Measurements from ENCODE around the gene SLC39A11.
"Not testable (repeated sequence)": the region's sequence is repeated elsewhere in the genome, so short reads cannot be mapped to it uniquely, and the experiment has no call there.

SLC39A11 gene

DNA sequence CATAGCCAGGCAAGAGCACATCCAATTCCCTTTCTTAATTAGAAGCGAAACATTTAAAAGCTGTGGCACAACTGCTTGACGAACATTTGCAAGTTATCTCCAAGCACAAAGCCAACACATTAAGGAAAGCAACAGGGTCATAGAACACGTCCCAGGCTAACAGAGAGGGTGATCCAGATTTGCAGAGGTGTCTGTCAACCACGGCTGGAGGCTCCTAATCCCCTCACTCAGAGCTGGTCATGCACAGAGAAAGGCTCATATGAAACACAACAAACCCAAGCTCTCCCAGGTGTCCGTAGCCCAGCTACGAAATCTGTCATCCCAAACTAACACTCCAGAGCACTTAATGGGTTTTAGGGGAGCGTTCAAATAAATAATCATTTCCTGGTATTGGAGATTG lies 276.1 kb downstream of the SLC39A11 start:
- no peak for DNase-seq

DNA sequence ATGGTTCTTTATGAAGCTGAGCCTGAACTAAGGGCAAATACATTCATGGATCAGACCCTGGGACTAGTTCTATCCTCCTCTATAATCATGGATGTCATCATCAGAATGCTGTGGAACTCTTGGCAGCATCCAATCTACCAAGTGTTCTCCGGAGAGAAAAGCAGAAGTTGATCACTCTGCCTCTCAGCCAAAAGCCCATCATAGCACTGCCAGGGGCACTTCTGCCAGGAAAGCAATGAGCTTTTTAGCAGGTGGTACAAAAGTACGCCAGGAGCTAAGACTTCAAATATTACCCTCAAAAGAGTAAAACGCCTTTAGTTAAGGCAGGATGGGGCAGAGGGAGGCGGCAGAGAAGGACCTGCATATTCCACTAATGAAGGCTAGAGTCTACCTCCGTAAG lies 279.0 kb downstream of the SLC39A11 start:
- DNase-seq = no peak

DNA sequence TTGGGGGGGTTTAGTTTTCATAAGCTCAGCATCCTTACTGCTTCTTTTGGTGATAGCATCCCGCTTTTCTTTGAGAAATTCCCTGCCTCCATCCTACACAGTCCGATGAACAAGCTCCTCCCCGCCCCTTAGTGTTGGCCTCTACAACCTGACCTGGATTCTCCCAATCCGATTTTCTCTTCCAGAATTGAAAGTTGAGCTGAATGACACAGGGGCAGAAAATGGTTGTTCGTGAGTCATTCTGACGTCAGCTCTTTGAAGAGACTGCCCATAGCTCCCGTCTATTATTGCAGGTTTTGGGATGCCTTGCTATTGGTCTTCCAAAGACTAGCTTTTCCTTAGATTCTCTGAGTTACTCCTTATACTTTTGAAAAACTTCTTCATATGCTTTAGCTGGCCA lies 279.7 kb downstream of the SLC39A11 start:
- no peak for DNase-seq

DNA sequence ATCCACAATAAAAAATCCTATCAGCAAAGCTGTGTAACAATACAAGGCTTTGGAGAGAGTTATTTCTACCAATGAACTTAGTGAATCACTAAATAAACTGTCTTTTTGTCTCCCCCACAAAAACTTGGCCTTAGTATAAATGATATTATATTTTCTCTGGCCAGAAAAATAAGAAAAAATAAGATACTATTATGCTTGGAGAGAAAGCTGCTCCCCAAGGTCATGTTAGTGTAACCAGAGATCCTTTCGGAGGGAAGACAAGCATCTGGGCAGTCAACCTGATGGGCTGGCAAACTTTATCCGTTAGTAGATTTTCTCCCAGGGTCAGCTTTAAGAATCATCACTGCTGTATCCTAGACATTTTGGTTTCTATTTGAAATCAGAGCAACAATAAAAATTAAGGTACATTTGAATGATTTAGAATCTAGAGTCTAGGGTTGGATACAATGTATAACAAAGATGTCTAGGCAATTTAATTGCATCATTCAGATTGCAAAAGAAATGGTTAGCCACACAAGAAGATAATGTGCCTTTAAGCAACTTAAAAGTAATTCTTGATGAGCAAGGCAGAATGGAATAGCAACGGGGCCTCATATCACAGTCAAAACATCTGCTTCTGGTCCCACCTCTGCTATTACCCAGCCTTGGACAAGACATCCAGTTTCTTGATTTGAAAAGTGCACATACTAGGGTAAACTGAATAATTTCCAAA lies 280.4 kb downstream of the SLC39A11 start:
- DNase-seq = no peak

DNA sequence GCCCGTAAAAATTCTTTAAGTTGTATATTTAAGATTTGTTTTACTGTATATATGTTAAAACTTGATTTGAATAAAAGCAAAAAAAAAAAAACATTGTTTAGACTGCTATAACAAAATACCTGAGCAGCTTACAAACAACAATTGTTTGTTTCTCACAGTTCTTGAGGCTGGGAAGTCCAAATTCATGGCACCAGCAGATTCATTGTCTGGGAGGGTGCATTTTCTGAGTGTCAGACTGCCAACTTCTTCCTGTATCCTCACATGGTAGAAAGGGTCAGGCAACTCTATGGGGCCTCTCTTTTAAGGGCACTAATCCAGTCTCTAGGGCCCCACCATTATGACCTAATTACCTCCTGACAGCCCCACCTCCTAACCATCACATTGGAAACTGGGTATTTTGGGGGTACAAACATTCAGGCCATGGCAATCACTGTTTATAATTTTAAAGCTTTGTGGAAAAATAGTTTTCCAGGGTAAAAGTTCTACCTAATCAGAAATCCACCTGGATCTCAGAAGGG lies 281.4 kb downstream of the SLC39A11 start:
- no peak for DNase-seq

DNA sequence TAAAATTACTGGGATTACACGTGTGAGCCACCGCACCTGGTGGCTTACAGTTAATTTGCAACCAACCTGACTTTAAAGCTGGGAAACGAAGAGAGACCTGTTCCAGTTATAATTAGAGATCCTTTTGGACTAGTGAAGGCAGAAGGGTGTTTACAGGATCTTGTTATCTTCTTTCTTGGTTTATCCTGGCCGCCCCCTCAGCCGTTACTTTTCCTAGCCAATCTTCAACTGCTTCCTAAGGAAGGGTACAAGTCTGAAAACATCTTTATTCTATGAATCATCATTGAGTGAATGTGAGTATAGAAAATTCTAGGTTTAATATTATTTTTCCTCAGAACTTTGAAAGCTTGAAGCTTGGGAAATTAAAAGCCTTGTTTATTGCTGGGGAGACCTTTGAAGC lies 286.5 kb downstream of the SLC39A11 start:
- no peak for DNase-seq

DNA sequence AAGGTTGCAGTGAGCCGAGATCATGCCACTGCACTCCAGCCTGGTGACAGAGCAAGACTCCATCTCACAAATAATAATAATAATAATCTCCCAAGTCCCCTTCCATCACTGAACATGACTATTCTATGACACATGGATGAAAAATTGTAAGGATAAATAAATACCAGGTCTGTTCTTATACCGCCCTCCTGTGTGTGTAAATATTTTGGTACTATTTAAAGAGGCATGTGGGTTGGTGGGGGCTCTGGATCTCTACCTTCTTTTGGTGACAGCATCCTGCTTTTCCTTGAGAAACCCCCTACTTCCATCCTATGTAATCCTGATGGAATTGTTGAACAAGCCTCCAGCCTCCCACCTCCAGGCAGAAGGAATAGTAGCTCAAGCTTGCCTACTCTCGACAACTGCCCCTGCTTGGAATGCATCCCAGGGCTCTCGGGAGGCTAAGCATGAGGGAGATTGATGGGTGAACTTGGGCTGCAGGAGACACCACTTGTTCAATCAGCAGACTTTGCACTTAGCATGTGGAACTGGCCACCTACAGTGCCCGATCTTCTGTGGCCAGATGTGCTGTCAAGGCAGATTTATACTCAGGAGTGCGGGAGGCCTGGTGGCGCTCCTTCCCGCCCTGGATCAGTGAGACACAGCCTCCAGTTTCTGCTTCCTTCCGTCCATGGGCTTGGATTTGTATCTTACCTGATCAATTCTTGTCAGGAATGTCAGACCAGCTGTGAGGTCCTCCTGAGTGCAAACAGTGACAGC lies 287.4 kb downstream of the SLC39A11 start:
- no peak for DNase-seq

DNA sequence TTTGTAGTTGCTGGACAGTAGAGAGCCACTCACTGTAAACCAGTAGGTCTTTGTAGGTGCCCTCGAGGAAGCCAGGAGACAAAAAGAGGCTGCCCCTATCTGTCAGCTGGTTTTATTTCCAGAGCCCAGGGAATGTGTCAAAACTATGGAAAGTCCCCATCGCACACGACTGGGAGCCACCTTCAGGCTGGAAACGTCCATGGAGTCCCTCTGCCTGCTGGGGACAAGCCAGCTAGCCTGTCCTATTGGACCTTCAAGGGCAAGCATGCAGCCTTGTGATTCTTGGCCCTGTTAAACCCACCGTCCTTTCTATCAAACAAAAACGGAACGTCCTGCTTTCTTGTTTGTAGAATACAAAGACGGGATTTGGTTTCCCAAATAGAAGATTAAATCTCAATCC lies 289.8 kb downstream of the SLC39A11 start:
- no peak for DNase-seq

DNA sequence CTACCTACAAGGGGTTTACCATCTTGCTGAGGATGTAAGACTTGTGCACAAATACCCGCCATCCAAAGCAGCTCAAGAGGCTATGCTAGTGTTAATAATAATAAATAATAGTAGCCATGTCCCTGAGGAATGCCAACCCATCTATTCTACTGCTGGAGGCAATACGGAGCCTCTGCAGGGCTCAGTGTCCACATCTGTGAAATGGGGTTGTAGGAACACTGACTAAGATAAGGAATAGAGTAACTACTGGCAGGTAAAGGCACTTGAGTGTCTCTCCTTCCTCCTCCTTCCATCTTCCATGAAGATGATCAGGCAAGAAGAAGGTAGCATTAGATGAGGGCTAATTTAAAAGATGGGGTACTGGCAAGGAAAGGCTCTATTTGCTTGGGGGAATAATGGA lies 295.3 kb downstream of the SLC39A11 start:
- DNase-seq = no peak

DNA sequence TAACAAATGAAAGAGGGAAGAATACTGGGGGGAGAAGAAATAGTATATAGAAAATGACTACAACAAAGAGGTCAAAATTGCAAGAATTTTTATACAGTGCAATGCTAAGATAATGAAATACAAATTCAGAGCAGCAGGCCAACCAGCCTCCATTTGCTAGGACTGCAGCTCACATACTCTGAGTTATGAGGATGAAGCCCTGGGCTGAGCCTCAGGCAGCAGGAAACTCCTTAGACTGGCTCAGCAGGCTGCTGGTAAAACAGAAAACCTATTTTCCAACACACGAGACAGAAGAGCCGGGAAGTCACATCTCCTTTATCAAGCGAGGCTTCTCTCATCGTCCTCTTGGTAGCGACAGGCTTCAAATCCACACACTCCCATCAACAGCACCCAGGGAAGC lies 296.5 kb downstream of the SLC39A11 start:
- no peak for DNase-seq

DNA sequence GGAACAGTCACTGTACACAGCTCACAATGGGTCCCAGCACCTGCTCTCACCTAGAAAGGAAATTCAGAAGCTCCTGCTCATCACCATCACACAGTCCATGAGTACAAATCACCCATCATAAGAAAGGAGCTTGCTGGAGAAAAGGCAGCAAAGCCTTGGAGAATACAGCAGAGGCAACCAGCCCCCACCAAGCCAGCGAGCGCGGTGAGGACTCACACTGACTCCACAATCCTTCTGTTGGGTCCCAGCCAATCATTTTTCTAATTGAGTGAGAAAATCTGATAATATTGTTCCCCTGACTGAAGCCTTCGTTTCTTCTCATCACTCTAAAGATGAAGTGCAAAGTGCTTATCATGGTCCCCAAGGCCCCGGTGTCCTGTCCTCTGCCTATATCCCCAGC lies 298.3 kb downstream of the SLC39A11 start:
- DNase-seq = no peak

DNA sequence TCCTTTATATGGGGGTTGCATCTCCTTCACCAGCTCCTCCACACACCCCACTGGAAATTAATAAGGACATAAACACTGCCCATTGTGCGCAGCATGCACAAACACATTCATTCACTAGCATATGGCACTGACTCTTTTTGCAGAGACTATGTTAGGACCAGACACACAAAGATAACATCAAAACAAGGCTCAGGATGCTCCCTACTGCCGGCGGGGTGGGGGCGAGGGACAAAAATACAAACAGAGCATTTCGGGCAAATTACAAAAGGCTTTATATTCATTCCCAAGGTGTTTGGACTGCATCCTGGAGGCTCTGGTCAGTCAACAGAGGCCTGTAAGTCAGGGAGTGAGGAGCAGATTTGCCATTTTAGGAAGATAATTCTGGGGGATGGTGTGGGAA lies 299.7 kb downstream of the SLC39A11 start:
- DNase-seq = no peak

DNA sequence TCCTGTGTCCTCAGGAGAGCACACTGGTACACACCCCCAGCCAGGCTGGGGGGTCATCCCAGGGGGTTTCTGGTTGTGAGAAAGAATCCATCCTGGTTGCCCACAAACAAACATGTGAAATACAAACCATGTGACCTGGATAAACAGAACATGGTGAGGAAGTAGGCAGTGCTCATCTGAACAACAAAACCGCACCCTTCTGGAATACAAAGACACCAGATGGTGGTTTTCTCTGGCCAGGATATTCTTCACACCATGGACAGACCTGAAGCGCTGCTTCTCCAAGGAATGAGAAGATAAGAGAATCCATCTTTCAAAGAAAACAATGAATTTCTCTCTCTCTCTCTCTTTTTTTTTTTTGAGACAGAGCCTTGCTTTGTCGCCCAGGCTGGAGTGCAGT lies 302.3 kb downstream of the SLC39A11 start:
- DNase-seq = no peak

DNA sequence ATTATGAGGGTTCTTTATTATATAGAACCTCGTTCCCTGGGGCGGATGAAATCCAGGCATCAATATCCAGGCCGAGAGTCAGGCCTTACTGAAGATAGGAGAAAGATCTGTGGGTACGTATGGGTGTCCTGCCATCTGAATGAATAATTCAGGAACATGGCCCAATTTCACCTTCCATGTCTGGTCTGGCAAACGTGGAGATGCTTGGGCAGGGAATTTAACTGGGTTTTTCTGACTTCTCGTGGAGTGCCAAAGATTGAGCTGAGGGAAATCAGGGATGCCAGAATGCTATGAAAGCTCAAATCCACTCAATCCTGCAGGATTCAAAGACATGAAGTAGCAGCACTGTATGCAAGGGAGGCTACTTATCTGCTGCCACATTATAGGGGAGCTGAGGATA lies 302.8 kb downstream of the SLC39A11 start:
- no peak for DNase-seq

DNA sequence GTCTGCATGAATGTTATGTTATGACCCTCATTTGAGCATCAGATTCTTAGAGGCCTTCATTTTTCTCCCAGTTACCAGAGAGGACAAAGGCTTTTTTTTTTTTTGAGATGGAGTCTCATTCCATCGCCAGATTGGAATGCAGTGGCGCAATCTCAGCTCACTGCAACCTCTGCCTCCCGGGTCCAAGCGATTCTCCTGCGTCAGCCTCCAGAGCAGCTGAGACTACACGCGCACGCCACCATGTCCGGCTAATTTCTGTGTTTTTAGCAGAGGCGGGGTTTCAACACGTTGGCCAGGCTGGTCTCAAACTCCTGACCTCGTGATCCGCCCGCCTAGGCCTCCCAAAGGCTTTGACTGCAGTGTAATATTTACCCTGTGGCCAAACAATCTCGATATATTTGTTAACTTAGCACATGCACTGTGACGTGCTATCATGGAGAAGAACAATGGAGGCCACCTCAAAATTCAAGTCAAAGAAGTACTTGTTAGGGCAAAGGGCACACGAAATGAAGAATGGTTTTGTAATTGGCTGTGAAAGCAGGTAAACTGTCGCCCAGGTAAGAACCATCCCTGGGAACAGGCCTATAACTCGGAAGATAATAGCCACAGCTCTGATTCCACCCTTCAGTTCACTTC lies 303.4 kb downstream of the SLC39A11 start:
- DNase-seq = no peak

DNA sequence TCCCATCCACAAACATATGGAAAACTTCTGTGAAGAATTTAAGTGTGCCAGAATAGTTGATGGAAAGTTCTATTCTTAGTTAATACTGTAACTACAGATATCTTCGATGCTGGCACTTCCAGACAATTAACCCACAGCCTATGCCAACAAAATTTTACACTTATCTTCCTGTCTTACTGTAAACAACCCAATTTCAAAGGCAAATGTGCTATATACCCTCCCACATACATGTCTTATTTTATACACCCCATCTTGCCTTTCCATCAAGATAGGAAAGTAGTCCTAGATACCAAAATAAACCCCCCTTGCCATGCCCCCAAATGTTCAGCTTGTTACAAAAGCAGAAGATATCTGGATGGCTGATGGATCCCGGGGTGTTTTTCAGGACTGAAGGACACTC lies 306.3 kb downstream of the SLC39A11 start:
- no peak for DNase-seq

DNA sequence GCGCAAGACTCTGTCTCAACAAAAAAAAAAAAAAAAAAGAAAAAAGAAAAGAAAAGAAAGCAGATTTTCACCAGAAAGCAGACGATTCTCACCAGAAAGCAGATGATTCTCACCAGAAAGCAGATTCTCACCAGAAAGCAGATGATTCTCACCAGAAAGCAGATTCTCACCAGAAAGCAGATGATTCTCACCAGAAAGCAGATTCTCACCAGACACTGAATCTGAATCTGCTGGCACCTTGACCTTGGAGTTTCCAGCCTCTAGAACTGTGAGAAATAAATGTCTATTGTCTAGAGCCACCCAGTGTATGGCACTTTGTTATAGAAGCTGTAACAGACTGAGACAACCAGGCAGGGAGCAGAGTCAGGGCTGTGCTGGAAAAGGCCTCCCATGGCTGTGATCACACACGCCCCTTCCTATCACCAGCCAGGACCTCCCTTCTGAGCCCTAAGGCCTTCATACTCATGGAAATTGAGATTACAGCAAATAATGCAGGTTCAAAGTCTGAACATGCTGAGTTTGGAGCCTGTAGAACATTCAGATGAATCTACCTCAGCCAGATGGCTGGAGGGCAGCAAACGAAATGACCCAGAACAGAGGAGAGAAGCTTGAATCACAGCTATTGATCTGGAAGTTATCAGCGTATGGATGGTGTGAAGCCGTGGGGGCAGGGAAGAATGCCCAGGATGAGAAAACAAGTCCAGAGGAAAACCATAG lies 309.3 kb downstream of the SLC39A11 start:
- no peak for DNase-seq

DNA sequence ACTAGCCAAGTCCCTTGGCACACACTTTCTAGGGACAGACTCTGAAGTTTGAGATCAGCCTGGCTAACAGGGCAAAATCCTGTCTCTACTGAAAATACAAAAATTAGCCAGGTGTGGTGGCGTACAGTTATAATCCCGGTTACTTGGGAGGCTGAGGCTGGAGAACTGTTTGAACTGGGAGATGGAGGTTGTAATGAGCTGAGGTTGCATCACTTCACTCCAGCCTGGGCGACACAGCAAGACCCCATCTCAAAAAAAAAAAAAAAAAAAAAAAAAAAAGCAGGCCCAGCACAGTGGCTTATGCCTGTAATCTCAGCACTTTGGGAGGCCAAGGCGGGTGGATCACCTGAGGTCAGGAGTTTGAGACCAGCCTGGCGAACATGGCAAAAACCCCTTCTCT lies 310.1 kb downstream of the SLC39A11 start:
- not testable (repeated sequence) for DNase-seq

DNA sequence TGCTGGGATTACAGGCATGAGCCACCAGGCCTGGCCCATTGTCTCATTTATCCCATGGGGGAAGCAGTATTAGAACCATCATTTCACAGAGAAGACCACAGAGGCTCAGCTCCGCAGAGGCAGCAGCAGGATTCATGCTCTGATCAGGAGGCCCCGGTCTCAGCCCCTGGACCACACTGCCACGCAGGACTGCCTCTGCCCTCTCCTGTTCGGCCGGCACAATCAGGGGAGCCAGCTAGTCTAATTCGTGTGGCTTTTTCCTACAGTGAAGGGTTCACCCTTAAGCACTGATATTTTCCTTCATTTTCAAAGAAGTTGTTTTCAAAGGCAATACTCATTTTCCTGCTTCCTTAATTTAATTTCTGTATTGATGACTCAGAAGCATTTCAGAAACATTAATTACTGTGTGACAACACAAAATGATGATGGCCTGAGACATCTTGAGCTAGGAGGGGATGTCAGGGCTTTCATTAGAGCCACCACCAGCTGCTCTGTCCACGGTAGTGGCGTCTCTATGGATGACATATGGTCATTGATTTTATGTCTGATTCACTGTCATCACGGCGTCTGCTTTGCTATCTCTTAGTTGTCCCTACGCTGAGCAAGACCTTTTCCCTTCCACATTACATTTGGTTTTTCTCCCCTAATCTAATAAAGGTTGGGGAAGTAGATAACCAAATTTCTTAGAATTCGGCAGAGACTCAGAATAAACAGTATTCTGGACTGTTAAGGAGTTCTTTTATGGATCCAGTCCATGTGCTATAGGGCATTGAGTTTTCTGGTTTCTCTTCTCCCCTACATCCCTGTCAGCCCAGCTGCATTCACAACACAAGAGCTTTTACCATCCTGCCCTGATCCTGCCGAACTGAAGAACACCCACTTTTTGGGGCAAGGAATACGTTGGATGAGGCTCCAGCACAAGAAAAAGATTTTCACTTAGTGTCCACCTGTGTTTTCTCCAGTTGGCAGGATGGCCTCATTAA lies 314.0 kb downstream of the SLC39A11 start:
- DNase-seq = no peak

DNA sequence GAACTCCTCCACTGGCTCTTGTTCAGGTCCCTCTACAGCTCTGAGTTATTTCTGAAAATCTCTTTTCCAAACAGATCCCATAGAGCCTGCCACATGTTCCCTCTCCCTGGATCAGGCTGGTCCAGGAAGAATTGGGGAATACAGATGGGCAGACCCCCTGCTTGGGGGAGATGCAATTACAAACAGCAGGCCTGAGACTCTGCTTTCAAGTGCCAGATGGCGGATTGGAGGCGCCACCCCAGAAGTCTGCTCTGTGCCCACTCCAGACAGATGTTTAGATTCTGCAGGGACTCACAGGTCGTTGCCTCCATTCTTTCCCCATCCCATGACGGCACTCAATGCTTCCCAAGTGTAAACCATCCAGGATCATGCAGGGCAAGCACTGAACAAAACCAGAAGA lies 316.6 kb downstream of the SLC39A11 start:
- DNase-seq = no peak

DNA sequence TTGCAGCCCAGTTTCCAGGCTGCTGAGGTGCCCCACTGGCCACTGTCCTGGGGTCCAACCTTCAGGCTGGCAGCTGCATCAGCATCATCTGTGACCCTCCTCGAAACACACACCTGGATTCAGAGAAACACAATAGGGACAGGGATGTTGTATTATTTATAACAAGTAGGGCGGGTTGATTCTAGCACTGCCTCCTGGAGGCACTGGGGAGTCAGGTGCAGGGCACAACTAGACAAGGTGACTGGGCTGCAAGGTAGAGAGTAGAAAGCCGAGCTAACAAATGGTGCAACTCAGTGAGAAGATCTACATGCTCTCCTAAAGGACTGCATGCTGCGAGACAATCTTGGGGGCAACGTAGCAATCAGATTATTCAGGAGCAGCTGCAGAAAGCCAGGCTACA lies 317.3 kb downstream of the SLC39A11 start:
- DNase-seq = no peak

DNA sequence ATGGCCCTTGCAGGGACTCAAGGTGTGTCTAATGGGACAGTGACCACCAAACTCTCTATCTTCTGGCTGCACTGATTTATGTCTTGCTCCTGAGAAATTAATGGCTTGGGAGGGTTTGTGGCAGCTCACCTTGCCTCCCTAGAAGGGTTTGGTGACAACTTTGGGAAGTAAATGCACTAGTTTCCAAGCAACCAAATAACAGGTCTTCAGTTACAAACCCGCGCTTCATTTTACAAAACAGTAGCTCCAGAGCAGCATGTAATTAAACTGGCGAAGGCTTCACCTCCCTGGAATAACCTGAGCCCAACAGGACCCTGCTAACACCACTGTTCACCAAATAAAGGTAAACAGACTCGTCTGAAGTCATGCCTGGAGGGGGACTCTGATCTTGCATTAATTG lies 318.3 kb downstream of the SLC39A11 start:
- no peak for DNase-seq

Measured in stimulated activated CD4-positive, alpha-beta T cell treated with anti-CD3 and anti-CD28 coated beads, Interleukin-4, amount 100 ng/mL, for 4 hours (primary cell).